Measurements from ENCODE around the gene SLC4A4.

DNA sequence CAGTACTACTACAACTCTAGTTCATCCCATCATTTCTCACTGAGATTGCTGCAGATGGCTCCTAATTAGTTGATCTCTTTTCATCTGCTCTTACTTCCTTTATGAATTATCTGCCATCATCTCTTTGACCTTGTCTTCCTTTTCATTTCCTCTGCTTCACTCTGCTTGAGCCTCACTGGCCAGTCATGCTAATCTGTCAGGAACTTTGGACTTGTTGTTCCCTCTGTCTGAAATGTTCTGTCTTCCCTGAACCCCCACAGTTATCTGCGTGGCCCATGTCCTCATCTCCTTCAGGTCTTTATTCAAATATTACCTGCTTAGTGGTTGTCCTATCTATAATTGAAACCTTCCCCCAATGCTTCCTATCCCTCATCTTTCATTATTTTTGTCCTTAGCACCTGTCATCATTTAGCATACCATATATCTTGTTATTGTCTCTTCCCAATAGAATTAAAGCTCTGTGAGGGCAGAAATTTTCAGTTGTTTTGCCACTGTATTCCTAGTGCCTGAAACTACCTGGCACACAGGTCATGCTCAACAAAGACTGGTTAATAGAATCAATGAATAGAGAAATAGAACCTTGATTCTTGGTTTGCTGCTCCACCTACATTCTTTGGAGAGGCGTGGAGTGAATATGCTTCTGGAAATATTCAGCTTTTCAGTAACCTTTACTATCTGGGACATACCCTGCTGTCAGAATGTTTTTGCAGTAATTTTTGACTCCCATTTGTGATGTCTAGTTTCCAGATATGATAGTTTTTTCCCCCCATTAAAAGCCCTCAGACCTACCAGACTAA, 5.0 kb downstream of the SLC4A4 start:
- TF ChIP-seq, protein P1, sequence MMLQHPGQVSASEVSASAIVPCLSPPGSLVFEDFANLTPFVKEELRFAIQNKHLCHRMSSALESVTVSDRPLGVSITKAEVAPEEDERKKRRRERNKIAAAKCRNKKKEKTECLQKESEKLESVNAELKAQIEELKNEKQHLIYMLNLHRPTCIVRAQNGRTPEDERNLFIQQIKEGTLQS (CRISPR knock-in tag; conservative IDR thresholded peaks at IDR 0.05): no peak
- TF ChIP-seq SMAD4 (CRISPR knock-in tag; IDR thresholded peaks at IDR 0.05): no peak
- no peak for TF ChIP-seq GRHL2 (CRISPR knock-in tag; IDR thresholded peaks at IDR 0.05; ENCODE audit: insufficient replicate concordance, severe bottlenecking)
- TF ChIP-seq, protein P2, sequence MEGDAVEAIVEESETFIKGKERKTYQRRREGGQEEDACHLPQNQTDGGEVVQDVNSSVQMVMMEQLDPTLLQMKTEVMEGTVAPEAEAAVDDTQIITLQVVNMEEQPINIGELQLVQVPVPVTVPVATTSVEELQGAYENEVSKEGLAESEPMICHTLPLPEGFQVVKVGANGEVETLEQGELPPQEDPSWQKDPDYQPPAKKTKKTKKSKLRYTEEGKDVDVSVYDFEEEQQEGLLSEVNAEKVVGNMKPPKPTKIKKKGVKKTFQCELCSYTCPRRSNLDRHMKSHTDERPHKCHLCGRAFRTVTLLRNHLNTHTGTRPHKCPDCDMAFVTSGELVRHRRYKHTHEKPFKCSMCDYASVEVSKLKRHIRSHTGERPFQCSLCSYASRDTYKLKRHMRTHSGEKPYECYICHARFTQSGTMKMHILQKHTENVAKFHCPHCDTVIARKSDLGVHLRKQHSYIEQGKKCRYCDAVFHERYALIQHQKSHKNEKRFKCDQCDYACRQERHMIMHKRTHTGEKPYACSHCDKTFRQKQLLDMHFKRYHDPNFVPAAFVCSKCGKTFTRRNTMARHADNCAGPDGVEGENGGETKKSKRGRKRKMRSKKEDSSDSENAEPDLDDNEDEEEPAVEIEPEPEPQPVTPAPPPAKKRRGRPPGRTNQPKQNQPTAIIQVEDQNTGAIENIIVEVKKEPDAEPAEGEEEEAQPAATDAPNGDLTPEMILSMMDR (IDR thresholded peaks at IDR 0.05): no peak
- no peak for TF ChIP-seq SMAD3 (CRISPR knock-in tag; IDR thresholded peaks at IDR 0.05; ENCODE audit: borderline replicate concordance)
- TF ChIP-seq, protein P3, sequence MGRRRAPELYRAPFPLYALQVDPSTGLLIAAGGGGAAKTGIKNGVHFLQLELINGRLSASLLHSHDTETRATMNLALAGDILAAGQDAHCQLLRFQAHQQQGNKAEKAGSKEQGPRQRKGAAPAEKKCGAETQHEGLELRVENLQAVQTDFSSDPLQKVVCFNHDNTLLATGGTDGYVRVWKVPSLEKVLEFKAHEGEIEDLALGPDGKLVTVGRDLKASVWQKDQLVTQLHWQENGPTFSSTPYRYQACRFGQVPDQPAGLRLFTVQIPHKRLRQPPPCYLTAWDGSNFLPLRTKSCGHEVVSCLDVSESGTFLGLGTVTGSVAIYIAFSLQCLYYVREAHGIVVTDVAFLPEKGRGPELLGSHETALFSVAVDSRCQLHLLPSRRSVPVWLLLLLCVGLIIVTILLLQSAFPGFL (CRISPR knock-in tag; IDR thresholded peaks at IDR 0.05; ENCODE audit: borderline replicate concordance): no peak
- no peak for TF ChIP-seq TCF7 (CRISPR knock-in tag; IDR thresholded peaks at IDR 0.05; ENCODE audit: low read depth)
- no peak for TF ChIP-seq RELA (CRISPR knock-in tag; IDR thresholded peaks at IDR 0.05; ENCODE audit: borderline replicate concordance)
- TF ChIP-seq NFYB (CRISPR knock-in tag; conservative IDR thresholded peaks at IDR 0.05; ENCODE audit: low read depth): no peak
